Neural progenitor cell (in vitro differentiated cells): Measurements from ENCODE around the gene EHMT1. TPM values are rescaled to one million over a fixed set of nuclear protein-coding genes. Genes with fewer than 3 reads are reported as not detected.

Experiments used
- DNase-seq: peaks from one replicate; pipeline ENCODE4 v3.0.0-alpha.2; 2016; ENCODE audit warnings: low spot score
- H2AFZ ChIP-seq: fragments of 200-600 bp; sonication (generic); replicated peaks from 2 replicates; pipeline ENCODE4 v1.6.1; 2016; ENCODE audit warnings: antibody characterized with exemption
- H3F3A ChIP-seq: fragments of 200-600 bp; sonication (generic); 2 replicates; pipeline ENCODE4 v1.6.1; 2016; ENCODE audit warnings: antibody characterized with exemption, low read depth
- H3K27ac ChIP-seq: fragments of 200-600 bp; sonication (generic); 2 replicates; pipeline ENCODE4 v1.5.1; 2016; ENCODE audit warnings: mild to moderate bottlenecking
- H3K27me3 ChIP-seq: fragments of 200-600 bp; sonication (generic); 2 replicates; pipeline ENCODE4 v1.6.1; 2016; ENCODE audit warnings: mild to moderate bottlenecking, moderate library complexity
- H3K36me3 ChIP-seq: fragments of 200-600 bp; sonication (generic); 2 replicates; pipeline ENCODE4 v1.5.1; 2016
- H3K4me1 ChIP-seq: fragments of 200-600 bp; sonication (generic); 2 replicates; pipeline ENCODE4 v1.6.1; 2016; ENCODE audit warnings: mixed run types
- H3K4me2 ChIP-seq: fragments of 200-600 bp; sonication (generic); 2 replicates; pipeline ENCODE4 v1.6.1; 2016
- H3K4me3 ChIP-seq: fragments of 200-600 bp; sonication (generic); 2 replicates; pipeline ENCODE4 v1.5.1; 2016
- H3K79me2 ChIP-seq: fragments of 200-600 bp; sonication (generic); 2 replicates; pipeline ENCODE4 v1.6.1; 2016; ENCODE audit warnings: low read depth
- H3K9ac ChIP-seq: fragments of 200-600 bp; sonication (generic); 2 replicates; pipeline ENCODE4 v1.6.1; 2016
- H3K9me3 ChIP-seq: fragments of 200-600 bp; sonication (generic); 2 replicates; pipeline ENCODE4 v1.5.1; 2016; ENCODE audit warnings: low read depth
- H4K20me1 ChIP-seq: fragments of 200-600 bp; sonication (generic); 2 replicates; pipeline ENCODE4 v1.6.1; 2016; ENCODE audit warnings: low read depth
- H3K27ac Mint-ChIP-seq: 3 replicates; pipeline ENCODE4 v1.8.0; 2021; ENCODE audit warnings: mixed read lengths
- H3K27me3 Mint-ChIP-seq: 2 replicates; pipeline ENCODE4 v1.8.0; 2022; ENCODE audit warnings: low read depth, mild to moderate bottlenecking, inconsistent platforms, moderate library complexity, mixed read lengths; ENCODE audit not compliant: insufficient read depth
- H3K36me3 Mint-ChIP-seq: 3 replicates; pipeline ENCODE4 v1.8.0; 2021; ENCODE audit warnings: mixed read lengths
- H3K4me1 Mint-ChIP-seq: 3 replicates; pipeline ENCODE4 v1.8.0; 2021; ENCODE audit warnings: mixed read lengths
- H3K4me3 Mint-ChIP-seq: 3 replicates; pipeline ENCODE4 v1.8.0; 2021; ENCODE audit warnings: mild to moderate bottlenecking, moderate library complexity, mixed read lengths
- H3K9me3 Mint-ChIP-seq: 3 replicates; pipeline ENCODE4 v1.8.0; 2020; ENCODE audit warnings: mixed read lengths
- CTCF ChIP-seq: fragments of 200-600 bp; sonication (generic); IDR thresholded peaks from 2 replicates; pipeline ENCODE4 v1.5.1; 2017; ENCODE audit warnings: antibody characterized with exemption, mild to moderate bottlenecking
- EZH2 ChIP-seq: fragments of 200-600 bp; sonication (generic); IDR thresholded peaks from 2 replicates; pipeline ENCODE4 v1.6.1; 2017; ENCODE audit warnings: antibody characterized with exemption, mild to moderate bottlenecking, moderate library complexity
- EZH2phosphoT487 ChIP-seq: fragments of 200-600 bp; sonication (generic); IDR thresholded peaks from 2 replicates; pipeline ENCODE4 v1.6.1; 2017; ENCODE audit warnings: antibody characterized with exemption
- total RNA-seq: library from RNA; depleted of rRNA; stranded (reverse); fragments of >200 nt; gene quantifications from 2 replicates; pipeline ENCODE4 v1.2.3, GENCODE V29; 2015; ENCODE audit warnings: low replicate concordance

The EHMT1 gene
- total RNA-seq, 1 donor from 2014 or later: 47.8 TPM

DNA sequence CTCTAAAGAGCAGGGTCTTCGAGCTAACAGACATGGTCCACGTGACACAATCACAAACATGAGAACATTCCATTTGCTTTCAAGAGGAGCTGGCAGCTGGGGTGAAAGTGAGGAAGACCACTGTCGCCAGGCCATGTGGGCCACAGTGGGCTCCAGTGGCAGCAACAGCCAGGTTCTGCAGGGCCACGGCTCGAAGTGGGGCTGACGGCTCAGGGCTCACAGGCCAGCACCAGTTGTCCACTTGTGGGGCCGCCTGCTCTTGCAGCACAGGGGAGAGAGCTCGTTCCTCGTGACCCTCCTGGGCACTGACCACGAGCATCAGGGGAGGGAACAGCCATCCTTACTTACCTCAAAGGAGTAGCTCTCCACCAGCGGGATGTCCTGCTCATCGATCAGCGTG is 30.5 kb upstream of the EHMT1 start:
- TF ChIP-seq CTCF (no peak), EZH2phosphoT487 (no peak), EZH2 (no peak)
- no peak for DNase-seq
- no peaks in the 10 kb centered on the region for H3K27me3 ChIP-seq
- no peak overlapping the region for H3K27ac Mint-ChIP-seq
- H3K36me3 ChIP-seq: no peaks in the 10 kb centered on the region
- H3K4me2 ChIP-seq: no peak overlapping the region
- H3K4me3 ChIP-seq: no peak overlapping the region
- no peaks in the 10 kb centered on the region for H3F3A ChIP-seq
- peaks cover 32% of the 10 kb centered on the region for H3K79me2 ChIP-seq
- peaks cover 2% of the 10 kb centered on the region for H3K27me3 Mint-ChIP-seq
- peaks cover 15% of the 10 kb centered on the region for H3K36me3 Mint-ChIP-seq
- H4K20me1 ChIP-seq: peaks cover 50% of the 10 kb centered on the region
- peak overlapping the region; percentile 91 for H3K4me3 Mint-ChIP-seq
- H3K27ac ChIP-seq: no peak overlapping the region
- peaks cover 20% of the 10 kb centered on the region for H3K4me1 Mint-ChIP-seq
- no peak overlapping the region for H2AFZ ChIP-seq
- no peak overlapping the region for H3K9ac ChIP-seq
- no peaks in the 10 kb centered on the region for H3K9me3 Mint-ChIP-seq
- H3K9me3 ChIP-seq: no peaks in the 10 kb centered on the region
- H3K4me1 ChIP-seq: peaks cover 8% of the 10 kb centered on the region

DNA sequence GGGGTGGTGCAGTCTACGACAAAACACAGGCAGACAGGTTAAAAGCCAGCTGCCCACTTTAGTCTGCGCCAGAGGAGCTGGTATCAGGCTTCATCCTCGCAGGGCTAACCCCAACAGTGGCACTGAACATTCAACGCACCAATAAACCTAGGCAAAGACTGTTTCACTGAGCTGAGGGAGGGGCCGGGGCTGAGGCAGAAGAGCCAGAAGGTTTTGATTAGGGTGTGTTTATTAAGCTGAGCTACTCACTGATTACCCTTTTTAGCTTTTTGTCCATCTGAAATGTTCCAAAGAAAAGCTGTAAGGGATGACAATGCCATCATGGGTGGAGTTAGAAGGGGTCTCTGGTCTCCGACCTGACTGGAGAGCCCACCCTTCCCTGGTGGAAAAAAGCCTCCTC is 29.9 kb upstream of the EHMT1 start:
- H3K4me2 ChIP-seq: peak overlapping the region; percentile 99
- H3K79me2 ChIP-seq: peaks cover 32% of the 10 kb centered on the region
- H3K27ac ChIP-seq: no peak overlapping the region
- Mint-ChIP-seq H3K4me3 (peak overlapping the region; percentile 91), H3K36me3 (peaks cover 12% of the 10 kb centered on the region), H3K27ac (no peak overlapping the region), H3K9me3 (no peaks in the 10 kb centered on the region), H3K4me1 (peaks cover 24% of the 10 kb centered on the region), H3K27me3 (peaks cover 2% of the 10 kb centered on the region)
- H3K27me3 ChIP-seq: no peaks in the 10 kb centered on the region
- H3F3A ChIP-seq: no peaks in the 10 kb centered on the region
- no peak overlapping the region for H2AFZ ChIP-seq
- H3K9ac ChIP-seq: peak overlapping the region; percentile 57
- DNase-seq: no peak
- TF ChIP-seq EZH2: no peak
- TF ChIP-seq CTCF: no peak
- no peak for TF ChIP-seq EZH2phosphoT487
- no peaks in the 10 kb centered on the region for H3K9me3 ChIP-seq
- no peaks in the 10 kb centered on the region for H3K36me3 ChIP-seq
- H3K4me3 ChIP-seq: peak overlapping the region; percentile 73
- peaks cover 45% of the 10 kb centered on the region for H4K20me1 ChIP-seq
- peaks cover 8% of the 10 kb centered on the region for H3K4me1 ChIP-seq

DNA sequence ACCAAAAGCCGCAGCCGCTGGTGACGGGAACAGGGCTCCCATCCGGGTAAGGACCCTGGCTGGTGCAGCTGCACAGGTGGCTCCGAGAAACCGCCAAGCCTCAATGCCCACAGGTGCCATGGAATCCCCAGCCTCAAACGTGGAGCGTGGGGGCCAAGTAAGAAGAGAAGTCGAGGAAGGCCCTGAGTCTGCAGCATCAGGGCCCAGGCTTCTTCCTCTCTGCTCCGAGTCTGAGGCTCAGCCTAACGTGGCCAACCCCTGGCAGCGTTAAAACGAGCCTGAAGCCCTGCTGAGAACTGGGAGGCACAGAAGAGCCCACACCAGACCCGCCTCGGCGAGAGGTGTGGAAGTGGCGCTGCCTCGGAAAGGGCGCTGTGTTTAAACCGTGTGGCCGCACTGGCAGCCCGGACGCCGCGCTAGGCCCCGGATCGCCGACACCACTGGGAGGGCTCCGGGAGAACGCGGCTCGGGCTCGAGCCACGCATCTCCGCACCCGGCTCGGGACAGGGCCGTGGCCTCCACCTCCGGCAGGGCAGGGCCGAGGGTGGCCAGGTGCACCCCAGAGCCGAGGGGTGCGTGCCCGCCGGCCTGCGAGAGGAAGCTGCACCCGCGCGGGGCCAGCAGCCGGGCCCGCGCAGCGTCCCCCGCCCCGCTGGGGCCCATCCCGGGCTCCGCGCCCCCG is 29.2 kb upstream of the EHMT1 start:
- Histone ChIP-seq H3F3A (no peaks in the 10 kb centered on the region), H3K9me3 (no peaks in the 10 kb centered on the region), H4K20me1 (peaks cover 39% of the 10 kb centered on the region), H3K4me1 (peaks cover 8% of the 10 kb centered on the region), H3K9ac (peak overlapping the region; percentile 57), H3K36me3 (no peaks in the 10 kb centered on the region), H3K79me2 (peaks cover 32% of the 10 kb centered on the region), H3K4me3 (peak overlapping the region; percentile 73), H2AFZ (no peak overlapping the region), H3K4me2 (peak overlapping the region; percentile 99), H3K27me3 (no peaks in the 10 kb centered on the region), H3K27ac (no peak overlapping the region)
- Mint-ChIP-seq H3K27ac (no peak overlapping the region), H3K27me3 (peaks cover 2% of the 10 kb centered on the region), H3K9me3 (no peaks in the 10 kb centered on the region), H3K4me3 (peak overlapping the region; percentile 91), H3K4me1 (peaks cover 26% of the 10 kb centered on the region), H3K36me3 (peaks cover 12% of the 10 kb centered on the region)
- DNase-seq: peak; percentile 39
- TF ChIP-seq CTCF: no peak
- TF ChIP-seq EZH2: no peak
- no peak for TF ChIP-seq EZH2phosphoT487
